K562 (cell line): ENCODE data around the gene PBXIP1. TPM values are rescaled to one million over a fixed set of nuclear protein-coding genes. Genes with fewer than 3 reads are reported as not detected.

Experiments used
- CBX8 ChIP-seq: fragments of 200-600 bp; sonication (generic); IDR thresholded peaks from 2 replicates; pipeline ENCODE4 v1.6.1; 2012; ENCODE audit warnings: borderline replicate concordance, mixed run types, low read depth, mild to moderate bottlenecking, moderate library complexity, mixed read lengths, low read length, control low read depth, inconsistent platforms; ENCODE audit not compliant: poor library complexity, severe bottlenecking; ENCODE audit errors: extremely low read depth
- CC2D1A ChIP-seq: fragments of 450-650 bp; IDR thresholded peaks from 2 replicates; pipeline ENCODE4 v1.6.1; 2017; ENCODE audit warnings: mild to moderate bottlenecking
- CEBPB ChIP-seq: fragments of 450-650 bp; IDR thresholded peaks from 2 replicates; pipeline ENCODE4 v1.6.1; 2016; ENCODE audit warnings: missing genetic modification characterization, missing compliant biosample characterization
- CREBBP ChIP-seq: IDR thresholded peaks from one replicate; pipeline ENCODE4 v1.6.1; 2012; ENCODE audit warnings: low read depth, mild to moderate bottlenecking, control low read depth, inconsistent platforms, low read length
- EP300 ChIP-seq: IDR thresholded peaks from 2 replicates; pipeline ENCODE4 v1.6.1; 2012; ENCODE audit warnings: low read length, improper control_type of control experiment
- HINFP ChIP-seq: fragments of 450-650 bp; conservative IDR thresholded peaks from 2 replicates; pipeline ENCODE4 v1.6.1; 2016; ENCODE audit warnings: missing genetic modification characterization, low read depth, mild to moderate bottlenecking, control low read depth, missing compliant biosample characterization
- KAT2B ChIP-seq: IDR thresholded peaks from one replicate; pipeline ENCODE4 v1.6.1; 2012; ENCODE audit warnings: low read depth, mild to moderate bottlenecking, control low read depth, inconsistent platforms, low read length, moderate library complexity
- MED1 ChIP-seq: sonication (generic); formaldehyde crosslinking; IDR thresholded peaks from 2 replicates; pipeline ENCODE4 v1.8.1; 2023; ENCODE audit warnings: missing genetic modification reagents, borderline replicate concordance
- MXI1 ChIP-seq: IDR thresholded peaks from 2 replicates; pipeline ENCODE4 v1.6.1; 2011; ENCODE audit warnings: low read depth, mild to moderate bottlenecking, improper control_type of control experiment, low read length
- NR1H2 ChIP-seq: sonication (generic); formaldehyde crosslinking; IDR thresholded peaks from 2 replicates; pipeline ENCODE4 v1.4.0; 2020; ENCODE audit warnings: mild to moderate bottlenecking, missing genetic modification reagents
- PHB2 ChIP-seq: fragments of 450-650 bp; IDR thresholded peaks from 2 replicates; pipeline ENCODE4 v1.6.1; 2017; ENCODE audit warnings: low read depth
- POLR2AphosphoS5 ChIP-seq: IDR thresholded peaks from 2 replicates; pipeline ENCODE4 v1.6.1; 2011; ENCODE audit warnings: mild to moderate bottlenecking, low read depth, low read length, moderate library complexity; ENCODE audit not compliant: control insufficient read depth, insufficient read depth
- RBM14 ChIP-seq: fragments of 200-400 bp; formaldehyde crosslinking; IDR thresholded peaks from 2 replicates; pipeline ENCODE4 v1.6.1; 2018; ENCODE audit warnings: low read depth, mild to moderate bottlenecking, low read length, moderate library complexity, borderline replicate concordance; ENCODE audit not compliant: insufficient read depth
- SREBF2 ChIP-seq: sonication (generic); formaldehyde crosslinking; IDR thresholded peaks from 2 replicates; pipeline ENCODE4 v1.4.0; 2020; ENCODE audit warnings: mild to moderate bottlenecking, missing genetic modification reagents
- SRSF9 ChIP-seq: fragments of 200-400 bp; formaldehyde crosslinking; IDR thresholded peaks from 2 replicates; pipeline ENCODE4 v1.6.1; 2017; ENCODE audit warnings: low read depth, low read length, borderline replicate concordance
- U2AF1 ChIP-seq: fragments of 200-400 bp; formaldehyde crosslinking; optimal IDR thresholded peaks from 2 replicates; pipeline ENCODE3; 2017; ENCODE audit warnings: mild to moderate bottlenecking, low read depth, low read length, moderate library complexity
- ZBTB7A ChIP-seq: IDR thresholded peaks from 2 replicates; pipeline ENCODE4 v1.6.1; 2011; ENCODE audit warnings: low read depth, mild to moderate bottlenecking, low read length, moderate library complexity, borderline replicate concordance; ENCODE audit not compliant: control insufficient read depth
- ZNF263 ChIP-seq: sonication (generic); formaldehyde crosslinking; IDR thresholded peaks from 2 replicates; pipeline ENCODE4 v1.8.0; 2022; ENCODE audit warnings: mild to moderate bottlenecking, missing genetic modification reagents, borderline replicate concordance
- ZNF740 ChIP-seq, 3 experiments: fragments of 200-800 bp in 1 of 3; sonication (Bioruptor generic) in 1 of 3; sonication (generic) in 1 of 3; formaldehyde crosslinking in 1 of 3; IDR thresholded peaks; 2 replicates each; pipeline versions ENCODE4 v1.6.1 to v1.8.0; 2016 to 2022; ENCODE audit warnings: mild to moderate bottlenecking in 2 of 3, missing compliant biosample characterization in 2 of 3, missing genetic modification characterization in 2 of 3, missing genetic modification reagents in 1 of 3
- ZSCAN32 ChIP-seq: fragments of 450-650 bp; formaldehyde crosslinking; IDR thresholded peaks from 2 replicates; pipeline ENCODE4 v1.4.0; 2020; ENCODE audit warnings: mild to moderate bottlenecking, moderate library complexity
- polyA plus RNA-seq, 8 experiments: library from polyadenylated mRNA; depleted of rRNA in 4 of 8; stranded (reverse) in 5 of 8; unstranded in 3 of 8; fragments of >200 nt; fragmentation: Nextera tagmentation in 2 of 8; fragmentation: Illumina TruSeq in 1 of 8; extraction: Ambion mirVana in 2 of 8; extraction: Trizol in 1 of 8; gene quantifications; 2 replicates each; pipeline versions ENCODE4 v1.2.1 to v1.2.3, GENCODE V29; 2011 to 2014; ENCODE audit warnings: inconsistent platforms in 1 of 8, missing spikeins in 1 of 8
- total RNA-seq, 7 experiments: library from RNA; depleted of rRNA in 6 of 7; stranded (reverse); fragments of >200 nt in 6 of 7; fragmentation: Illumina TruSeq in 2 of 7; extraction: Trizol in 2 of 7; gene quantifications; 2 replicates each; pipeline versions ENCODE4 v1.2.1 to v1.2.3, GENCODE V29; 2011 to 2021; ENCODE audit warnings: low replicate concordance in 1 of 7
- TF ChIP-seq, protein P1 (sequence below): sonication (generic); formaldehyde crosslinking; IDR thresholded peaks from 2 replicates; pipeline ENCODE4 v1.8.0; 2022; ENCODE audit warnings: mild to moderate bottlenecking, low read depth, missing genetic modification reagents
- TF ChIP-seq, protein P2 (sequence below): fragments of 250-450 bp; sonication (Bioruptor Pico); IDR thresholded peaks from 2 replicates; pipeline ENCODE4 v1.8.0; 2022; ENCODE audit warnings: inconsistent platforms, mild to moderate bottlenecking, moderate library complexity, borderline replicate concordance

Gene PBXIP1
- total and polyA plus RNA-seq, 9 of the 15 experiments (the other 6 are each of a cell fraction or from before 2014, with no cell fraction given) = 0.13 to 8.3 (median 5.8) TPM

DNA sequence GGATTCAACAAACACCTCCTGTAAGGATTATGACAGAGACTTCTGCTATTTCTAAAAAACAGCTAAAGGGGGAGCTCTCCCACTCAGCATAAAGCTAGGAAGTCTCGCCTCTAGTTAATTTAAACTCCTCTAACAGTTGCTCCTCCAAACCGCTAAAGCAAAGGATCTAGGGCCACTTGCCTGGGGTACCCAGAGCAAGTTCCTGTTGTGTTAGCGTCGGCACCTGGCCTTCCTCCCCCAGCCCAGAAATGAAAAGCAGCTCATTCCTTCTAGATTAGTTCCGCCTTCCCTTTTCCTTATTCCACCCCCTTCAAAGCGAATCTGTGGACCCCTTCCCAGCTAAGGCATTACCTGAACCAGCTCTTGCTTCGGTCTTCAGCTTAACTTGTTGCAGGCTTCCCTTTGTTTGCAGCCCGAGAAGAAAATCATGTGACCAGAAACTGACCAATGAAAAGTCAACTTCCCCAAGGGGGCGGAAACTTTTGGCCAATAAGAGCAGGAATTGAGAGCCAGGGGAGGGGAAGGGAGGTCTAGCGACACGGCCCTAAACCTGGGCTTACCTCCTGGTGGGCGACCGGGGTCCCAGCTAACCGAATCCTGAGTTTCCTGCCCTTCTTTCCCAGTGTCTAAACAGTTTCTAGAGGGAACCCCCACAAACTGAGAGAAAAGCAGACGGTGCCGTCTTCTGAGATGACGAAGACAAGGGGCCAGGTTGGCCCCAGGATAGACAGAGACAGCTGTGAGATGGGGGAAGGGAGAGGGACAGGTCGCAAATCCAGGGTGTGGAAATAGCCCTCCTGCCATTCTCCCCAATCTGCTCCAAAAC is at the start of gene PBXIP1 (continued):
- TF ChIP-seq NR1H2 (CRISPR knock-in tag) = no peak
- no peak for TF ChIP-seq SRSF9
- TF ChIP-seq, protein P1, sequence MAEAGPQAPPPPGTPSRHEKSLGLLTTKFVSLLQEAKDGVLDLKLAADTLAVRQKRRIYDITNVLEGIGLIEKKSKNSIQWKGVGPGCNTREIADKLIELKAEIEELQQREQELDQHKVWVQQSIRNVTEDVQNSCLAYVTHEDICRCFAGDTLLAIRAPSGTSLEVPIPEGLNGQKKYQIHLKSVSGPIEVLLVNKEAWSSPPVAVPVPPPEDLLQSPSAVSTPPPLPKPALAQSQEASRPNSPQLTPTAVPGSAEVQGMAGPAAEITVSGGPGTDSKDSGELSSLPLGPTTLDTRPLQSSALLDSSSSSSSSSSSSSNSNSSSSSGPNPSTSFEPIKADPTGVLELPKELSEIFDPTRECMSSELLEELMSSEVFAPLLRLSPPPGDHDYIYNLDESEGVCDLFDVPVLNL = no peak
- TF ChIP-seq, protein P2, sequence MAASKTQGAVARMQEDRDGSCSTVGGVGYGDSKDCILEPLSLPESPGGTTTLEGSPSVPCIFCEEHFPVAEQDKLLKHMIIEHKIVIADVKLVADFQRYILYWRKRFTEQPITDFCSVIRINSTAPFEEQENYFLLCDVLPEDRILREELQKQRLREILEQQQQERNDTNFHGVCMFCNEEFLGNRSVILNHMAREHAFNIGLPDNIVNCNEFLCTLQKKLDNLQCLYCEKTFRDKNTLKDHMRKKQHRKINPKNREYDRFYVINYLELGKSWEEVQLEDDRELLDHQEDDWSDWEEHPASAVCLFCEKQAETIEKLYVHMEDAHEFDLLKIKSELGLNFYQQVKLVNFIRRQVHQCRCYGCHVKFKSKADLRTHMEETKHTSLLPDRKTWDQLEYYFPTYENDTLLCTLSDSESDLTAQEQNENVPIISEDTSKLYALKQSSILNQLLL (CRISPR knock-in tag) = no peak
- TF ChIP-seq CREBBP = no peak
- TF ChIP-seq KAT2B = no peak
- TF ChIP-seq CEBPB = no peak
- no peak for TF ChIP-seq SREBF2 (CRISPR knock-in tag)
- no peak for TF ChIP-seq HINFP (tag)
- no peak for TF ChIP-seq U2AF1
- no peak for TF ChIP-seq PHB2
- TF ChIP-seq ZNF263 (CRISPR knock-in tag) = no peak
- TF ChIP-seq CC2D1A = no peak
- TF ChIP-seq ZNF740 (CRISPR knock-in tag; IDR thresholded peaks at IDR 0.05) = no peak
- no peak for TF ChIP-seq ZNF740 (tag; IDR thresholded peaks at IDR 0.05)
- peak; percentile 74; the same call in 1 of the 2 replicates for TF ChIP-seq ZBTB7A
- TF ChIP-seq EP300 = no peak
- no peak for TF ChIP-seq RBM14
- TF ChIP-seq CBX8 = no peak
- no peak for TF ChIP-seq ZSCAN32 (CRISPR knock-in tag)
- TF ChIP-seq MED1 (CRISPR knock-in tag) = no peak
- TF ChIP-seq MXI1 = no peak
- TF ChIP-seq POLR2AphosphoS5 = no peak
